OCI-LY7 (cell line): ENCODE measurements around the gene KIF13A. TPM values are rescaled to one million over a fixed set of nuclear protein-coding genes. Genes with fewer than 3 reads are reported as not detected.

Experiments used
- BruUV-seq: library from RNA; stranded (reverse); fragments of 400-500 nt; replicated peaks from 2 replicates; lab custom pipeline; 2021; lab: Mats Ljungman, UMichigan
- CTCF ChIA-PET: fragments of 300-600 bp; sonication (Branson Sonifier 250); formaldehyde crosslinking; loops from one replicate; lab custom pipeline; 2022; ENCODE audit warnings: antibody characterized with exemption; ENCODE audit not compliant: unreplicated experiment; lab: Charles Lee
- POLR2A ChIA-PET: fragments of 300-600 bp; sonication (Branson Sonifier 250); formaldehyde crosslinking; loops from one replicate; lab custom pipeline; 2022; ENCODE audit warnings: antibody characterized with exemption; lab: Charles Lee
- DNase-seq: peaks from one replicate; pipeline ENCODE4 v3.0.0-alpha.2; 2015; ENCODE audit warnings: low spot score
- H2AFZ ChIP-seq: fragments of 200-600 bp; sonication (generic), shearing (Covaris generic); 2 replicates; pipeline ENCODE4 v1.6.1; 2014; ENCODE audit warnings: mild to moderate bottlenecking, antibody characterized with exemption, low read length, moderate library complexity
- H3K27ac ChIP-seq: fragments of 200-600 bp; sonication (generic); 2 replicates; pipeline ENCODE4 v1.5.1; 2014; ENCODE audit warnings: mixed run types, low read depth, mild to moderate bottlenecking, moderate library complexity, low read length, inconsistent platforms; ENCODE audit not compliant: poor library complexity, severe bottlenecking
- H3K36me3 ChIP-seq: fragments of 200-600 bp; sonication (generic); 2 replicates; pipeline ENCODE4 v1.6.1; 2014; ENCODE audit warnings: mild to moderate bottlenecking, antibody characterized with exemption, low read length, moderate library complexity, mixed read lengths; ENCODE audit not compliant: insufficient read depth
- H3K4me1 ChIP-seq: fragments of 200-600 bp; sonication (generic); 2 replicates; pipeline ENCODE4 v1.5.1; 2014; ENCODE audit warnings: mild to moderate bottlenecking, low read length; ENCODE audit not compliant: insufficient read depth, poor library complexity, severe bottlenecking
- H3K4me2 ChIP-seq: fragments of 200-600 bp; sonication (generic); 2 replicates; pipeline ENCODE4 v1.6.1; 2014; ENCODE audit warnings: mild to moderate bottlenecking, low read length
- H3K4me3 ChIP-seq: fragments of 200-600 bp; sonication (generic); 2 replicates; pipeline ENCODE4 v1.5.1; 2014; ENCODE audit warnings: mild to moderate bottlenecking, low read depth, low read length; ENCODE audit not compliant: poor library complexity, severe bottlenecking
- H3K79me2 ChIP-seq: fragments of 200-600 bp; sonication (generic); 2 replicates; pipeline ENCODE4 v1.6.1; 2016; ENCODE audit warnings: low read depth, mild to moderate bottlenecking, low read length, moderate library complexity, mixed read lengths; ENCODE audit not compliant: insufficient read depth
- H3K9me2 ChIP-seq: fragments of 200-600 bp; sonication (generic); 2 replicates; pipeline ENCODE4 v1.6.1; 2016; ENCODE audit warnings: mild to moderate bottlenecking, low read length, mixed read lengths; ENCODE audit not compliant: insufficient read depth
- H3K9me3 ChIP-seq: fragments of 200-600 bp; sonication (generic); 2 replicates; pipeline ENCODE4 v1.6.1; 2014; ENCODE audit warnings: mild to moderate bottlenecking, mixed run types, low read length, mixed read lengths
- H4K20me1 ChIP-seq: fragments of 200-600 bp; sonication (generic); 2 replicates; pipeline ENCODE4 v1.6.1; 2014; ENCODE audit warnings: mild to moderate bottlenecking, antibody characterized with exemption, low read length, moderate library complexity, mixed read lengths; ENCODE audit not compliant: insufficient read depth
- EZH2phosphoT487 ChIP-seq: fragments of 200-600 bp; sonication (generic); IDR thresholded peaks from 2 replicates; pipeline ENCODE4 v1.6.1; 2018; ENCODE audit warnings: low read depth, borderline replicate concordance, mild to moderate bottlenecking, mixed run types, antibody characterized with exemption, low read length, moderate library complexity, mixed read lengths
- intact Hi-C: fragments of 100-400 bp; cut with micrococcal nuclease; formaldehyde crosslinking; loops from one replicate; pipeline ENCODE4 v1.10.0; 2022; ENCODE audit not compliant: unreplicated experiment
- total RNA-seq, 2 experiments: library from RNA; depleted of rRNA in 1 of 2; stranded (reverse); fragments of >200 nt in 1 of 2; shearing (Covaris generic) in 1 of 2; gene quantifications; 2 replicates each; pipeline ENCODE4 v1.2.3, GENCODE V29; 2014 to 2022
- TF ChIP-seq, protein P1 (sequence below): fragments of 200-600 bp; sonication (generic); conservative IDR thresholded peaks from 2 replicates; pipeline ENCODE4 v1.5.1; 2014; ENCODE audit warnings: mild to moderate bottlenecking, antibody characterized with exemption, low read length, moderate library complexity, mixed read lengths

KIF13A gene
- total RNA-seq, 2 experiments from 2014 or later, result 1.5 TPM; not detected in 1

DNA sequence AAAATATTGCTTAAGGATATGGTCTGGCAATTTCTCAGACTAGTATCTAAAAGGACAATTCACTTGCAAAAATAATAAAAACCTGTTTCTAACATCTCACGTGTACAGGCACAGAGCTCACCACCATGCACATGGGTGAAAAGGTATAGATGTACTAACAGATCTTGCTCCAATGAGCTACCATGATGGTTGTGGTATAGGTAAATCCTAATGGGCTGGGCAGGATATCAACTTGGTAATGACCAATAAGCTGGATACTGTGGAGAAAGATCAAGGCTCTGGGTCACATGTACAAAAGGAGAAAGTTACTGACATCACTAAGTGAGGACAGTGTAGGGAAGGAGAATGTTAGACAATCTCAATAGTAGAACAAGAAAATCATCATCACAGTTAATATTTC lies 169.7 kb downstream of the KIF13A start:
- H3K9me2 ChIP-seq, result no peaks in the 10 kb centered on the region
- no peak for DNase-seq
- no peaks in the 10 kb centered on the region for H3K9me3 ChIP-seq
- CTCF ChIA-PET, result interaction anchor here (0.5 kb wide), 1 partner anchor 212 kb away, joined by 4 read pairs; no protein-coding TSS in a partner anchor
- H3K4me2 ChIP-seq, result no peak overlapping the region
- no peak overlapping the region for H3K27ac ChIP-seq
- intact Hi-C loops, result no loop called here
- no peaks in the 10 kb centered on the region for H4K20me1 ChIP-seq
- POLR2A ChIA-PET, result no interaction called here
- H2AFZ ChIP-seq, result no peak overlapping the region
- no peaks in the 10 kb centered on the region for H3K36me3 ChIP-seq
- H3K79me2 ChIP-seq, result no peaks in the 10 kb centered on the region
- H3K4me1 ChIP-seq, result no peaks in the 10 kb centered on the region
- no TSS peak for BruUV-seq
- TF ChIP-seq, protein P1, sequence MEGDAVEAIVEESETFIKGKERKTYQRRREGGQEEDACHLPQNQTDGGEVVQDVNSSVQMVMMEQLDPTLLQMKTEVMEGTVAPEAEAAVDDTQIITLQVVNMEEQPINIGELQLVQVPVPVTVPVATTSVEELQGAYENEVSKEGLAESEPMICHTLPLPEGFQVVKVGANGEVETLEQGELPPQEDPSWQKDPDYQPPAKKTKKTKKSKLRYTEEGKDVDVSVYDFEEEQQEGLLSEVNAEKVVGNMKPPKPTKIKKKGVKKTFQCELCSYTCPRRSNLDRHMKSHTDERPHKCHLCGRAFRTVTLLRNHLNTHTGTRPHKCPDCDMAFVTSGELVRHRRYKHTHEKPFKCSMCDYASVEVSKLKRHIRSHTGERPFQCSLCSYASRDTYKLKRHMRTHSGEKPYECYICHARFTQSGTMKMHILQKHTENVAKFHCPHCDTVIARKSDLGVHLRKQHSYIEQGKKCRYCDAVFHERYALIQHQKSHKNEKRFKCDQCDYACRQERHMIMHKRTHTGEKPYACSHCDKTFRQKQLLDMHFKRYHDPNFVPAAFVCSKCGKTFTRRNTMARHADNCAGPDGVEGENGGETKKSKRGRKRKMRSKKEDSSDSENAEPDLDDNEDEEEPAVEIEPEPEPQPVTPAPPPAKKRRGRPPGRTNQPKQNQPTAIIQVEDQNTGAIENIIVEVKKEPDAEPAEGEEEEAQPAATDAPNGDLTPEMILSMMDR, result no peak
- TF ChIP-seq EZH2phosphoT487, result no peak
- H3K4me3 ChIP-seq, result no peak overlapping the region

DNA sequence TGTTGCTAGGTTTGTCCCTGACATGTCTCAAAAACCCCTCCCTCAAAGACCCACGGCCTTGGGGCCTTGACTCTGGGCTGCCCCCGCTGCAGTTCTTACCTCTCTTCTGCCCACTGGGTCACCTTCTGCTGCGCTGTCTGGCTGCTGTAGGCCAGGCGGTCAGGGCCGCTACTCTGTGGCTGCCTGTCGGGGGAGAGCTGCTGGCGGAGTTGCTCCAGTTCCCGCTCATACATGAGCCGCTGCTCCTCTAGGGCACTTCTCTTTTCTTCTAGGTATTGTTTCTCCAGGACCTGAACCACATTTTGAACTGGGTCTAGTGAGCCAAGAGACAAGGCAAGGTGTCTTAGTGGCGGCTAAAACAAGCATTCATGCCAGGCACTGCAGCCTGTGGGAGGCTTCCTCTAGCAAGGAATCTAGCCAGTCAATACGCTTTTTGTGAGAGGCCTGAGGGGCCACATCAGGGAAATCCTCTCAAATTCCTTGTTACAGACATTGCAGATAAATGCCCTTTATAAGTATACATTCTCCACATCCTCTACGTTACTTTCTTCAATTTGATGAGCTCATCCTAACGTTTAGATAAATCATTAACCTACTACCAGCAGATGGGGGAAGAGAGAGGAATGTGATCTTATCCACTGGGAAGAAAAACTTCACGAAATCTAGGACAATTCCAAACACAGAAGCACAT lies 170.4 kb downstream of the KIF13A start:
- H3K4me1 ChIP-seq, result no peaks in the 10 kb centered on the region
- no peak for DNase-seq
- H4K20me1 ChIP-seq, result no peaks in the 10 kb centered on the region
- intact Hi-C loops, result no loop called here
- H3K9me2 ChIP-seq, result no peaks in the 10 kb centered on the region
- TF ChIP-seq, protein P1, result no peak
- no peak for TF ChIP-seq EZH2phosphoT487
- no peak overlapping the region for H3K27ac ChIP-seq
- ChIA-PET CTCF (no interaction called here), POLR2A (interaction anchor here (0.6 kb wide), 2 partner anchors 180 to 1681 kb away, joined by 3 to 4 read pairs; no protein-coding TSS in a partner anchor)
- H2AFZ ChIP-seq, result no peak overlapping the region
- no peaks in the 10 kb centered on the region for H3K79me2 ChIP-seq
- H3K36me3 ChIP-seq, result no peaks in the 10 kb centered on the region
- no peak overlapping the region for H3K4me2 ChIP-seq
- no peak overlapping the region for H3K4me3 ChIP-seq
- no peaks in the 10 kb centered on the region for H3K9me3 ChIP-seq
- BruUV-seq, result no TSS peak

DNA sequence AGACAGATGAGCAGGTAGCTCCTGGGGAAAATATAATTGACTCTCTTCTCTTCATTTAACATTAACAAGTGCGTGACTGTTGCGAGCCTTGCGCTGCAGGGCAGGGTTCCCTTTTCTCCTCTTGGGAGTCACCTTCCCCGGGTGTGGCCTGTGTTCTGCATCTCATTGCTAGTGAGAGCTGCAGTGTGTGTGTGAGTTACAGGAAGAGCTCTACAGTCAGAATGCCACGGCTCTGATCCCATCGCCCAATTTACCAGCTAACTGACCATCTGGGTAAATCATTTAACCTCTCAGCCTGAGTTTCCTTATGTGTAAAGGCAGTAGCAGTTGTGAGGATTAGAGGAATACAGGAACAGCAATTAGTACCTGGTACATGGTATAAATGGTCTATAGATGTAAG lies 173.9 kb downstream of the KIF13A start:
- intact Hi-C loops, result no loop called here
- no TSS peak for BruUV-seq

More for the DNA sequence above, 173.9 kb downstream of the KIF13A start:
- H3K4me3 ChIP-seq, result no peak overlapping the region
- ChIA-PET CTCF (no interaction called here), POLR2A (no interaction called here)
- no peak overlapping the region for H2AFZ ChIP-seq
- no peak overlapping the region for H3K27ac ChIP-seq
- no peaks in the 10 kb centered on the region for H4K20me1 ChIP-seq
- TF ChIP-seq, protein P1, result no peak
- no peak for TF ChIP-seq EZH2phosphoT487
- H3K9me2 ChIP-seq, result no peaks in the 10 kb centered on the region
- DNase-seq, result no peak
- H3K79me2 ChIP-seq, result no peaks in the 10 kb centered on the region
- H3K36me3 ChIP-seq, result no peaks in the 10 kb centered on the region
- H3K4me2 ChIP-seq, result no peak overlapping the region
- H3K9me3 ChIP-seq, result no peaks in the 10 kb centered on the region
- no peaks in the 10 kb centered on the region for H3K4me1 ChIP-seq
